ENCODE measurements around the gene CNTROB.
A peak's percentile ranks its signal among the peaks of the same experiment; 100 is the strongest.

CNTROB gene

GRCh38 chr17:7993972-7994589 is 62.1 kb downstream of the CNTROB start:
- ChIA-PET CTCF (interaction anchor here (1.3 kb wide), 1 partner anchor 131 kb away, joined by 3 read pairs; no protein-coding TSS in a partner anchor), POLR2A (no interaction called here)
- no peak for TF ChIP-seq L3MBTL2 (conservative IDR thresholded peaks at IDR 0.05)
- TF ChIP-seq BHLHE40 (IDR thresholded peaks at IDR 0.05; ENCODE audit: borderline replicate concordance): no peak
- TF ChIP-seq FOXM1 (IDR thresholded peaks at IDR 0.05; ENCODE audit: borderline replicate concordance): no peak
- no peak for TF ChIP-seq HDGF (IDR thresholded peaks at IDR 0.05; ENCODE audit: borderline replicate concordance)
- TF ChIP-seq ELF4 (IDR thresholded peaks at IDR 0.05): no peak
- no peak for TF ChIP-seq TARDBP (IDR thresholded peaks at IDR 0.05)
- TF ChIP-seq, protein P1, sequence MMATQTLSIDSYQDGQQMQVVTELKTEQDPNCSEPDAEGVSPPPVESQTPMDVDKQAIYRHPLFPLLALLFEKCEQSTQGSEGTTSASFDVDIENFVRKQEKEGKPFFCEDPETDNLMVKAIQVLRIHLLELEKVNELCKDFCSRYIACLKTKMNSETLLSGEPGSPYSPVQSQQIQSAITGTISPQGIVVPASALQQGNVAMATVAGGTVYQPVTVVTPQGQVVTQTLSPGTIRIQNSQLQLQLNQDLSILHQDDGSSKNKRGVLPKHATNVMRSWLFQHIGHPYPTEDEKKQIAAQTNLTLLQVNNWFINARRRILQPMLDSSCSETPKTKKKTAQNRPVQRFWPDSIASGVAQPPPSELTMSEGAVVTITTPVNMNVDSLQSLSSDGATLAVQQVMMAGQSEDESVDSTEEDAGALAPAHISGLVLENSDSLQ (IDR thresholded peaks at IDR 0.05): no peak
- TF ChIP-seq ZNF384 (IDR thresholded peaks at IDR 0.05): no peak
- no peak for TF ChIP-seq SUZ12 (IDR thresholded peaks at IDR 0.05)
- TF ChIP-seq LEF1 (IDR thresholded peaks at IDR 0.05; ENCODE audit: borderline replicate concordance): no peak
- no peak for TF ChIP-seq NFRKB (IDR thresholded peaks at IDR 0.05)
- no peak for TF ChIP-seq ARNT (IDR thresholded peaks at IDR 0.05)
- TF ChIP-seq CTBP1 (IDR thresholded peaks at IDR 0.05; ENCODE audit: borderline replicate concordance): no peak
- TF ChIP-seq SP1 (IDR thresholded peaks at IDR 0.05): no peak
- TF ChIP-seq FOXA1 (IDR thresholded peaks at IDR 0.05): no peak
- DNase-seq (ENCODE audit: extremely low spot score): no peak

DNA sequence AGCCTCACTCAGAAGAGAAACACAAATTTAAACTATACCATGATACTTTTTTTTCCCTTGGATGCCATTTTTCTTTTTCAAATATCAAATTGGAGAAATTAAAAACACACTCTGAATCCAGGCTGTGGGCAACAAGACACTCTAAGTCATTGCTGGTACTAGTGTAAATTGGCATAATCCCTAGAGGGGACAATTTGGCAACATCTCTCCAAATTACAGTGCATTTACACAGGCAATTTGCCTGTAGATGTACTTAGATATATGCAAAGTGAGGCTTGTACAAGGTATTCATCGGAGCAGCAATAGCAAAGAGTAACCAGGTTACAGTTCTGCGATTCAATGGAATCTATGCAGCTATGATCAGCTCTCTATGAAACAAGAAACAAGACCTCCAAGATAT is 63.7 kb downstream of the CNTROB start:
- ChIA-PET CTCF (no interaction called here), POLR2A (interaction anchor here (1.5 kb wide), 1 partner anchor 66 kb away, joined by 3 read pairs; no protein-coding TSS in a partner anchor)
- TF ChIP-seq LEF1 (IDR thresholded peaks at IDR 0.05; ENCODE audit: borderline replicate concordance) (no peak), CTBP1 (IDR thresholded peaks at IDR 0.05; ENCODE audit: borderline replicate concordance) (no peak), NFRKB (IDR thresholded peaks at IDR 0.05) (no peak), FOXK2 (IDR thresholded peaks at IDR 0.05) (no peak), FOXM1 (IDR thresholded peaks at IDR 0.05; ENCODE audit: borderline replicate concordance) (no peak), L3MBTL2 (conservative IDR thresholded peaks at IDR 0.05) (no peak), ZNF384 (IDR thresholded peaks at IDR 0.05) (no peak), SP1 (IDR thresholded peaks at IDR 0.05) (no peak), ARNT (IDR thresholded peaks at IDR 0.05) (no peak), BHLHE40 (IDR thresholded peaks at IDR 0.05; ENCODE audit: borderline replicate concordance) (no peak), HDGF (IDR thresholded peaks at IDR 0.05; ENCODE audit: borderline replicate concordance) (no peak)
- DNase-seq (ENCODE audit: extremely low spot score): no peak

- POLR2A ChIA-PET: interaction anchor here (1.0 to 1.5 kb wide), 2 partner anchors 64 to 82 kb away, joined by 3 read pairs; partner anchors contain the start of gene RNF227
- DNase-seq (ENCODE audit: extremely low spot score): peak; percentile 59
- CTCF ChIA-PET: interaction anchor here (0.5 to 1.4 kb wide), 7 partner anchors 10 to 601 kb away, joined by 3 to 6 read pairs (median 4); no protein-coding TSS in a partner anchor
- TF ChIP-seq LEF1 (IDR thresholded peaks at IDR 0.05; ENCODE audit: borderline replicate concordance): no peak
- TF ChIP-seq FOXM1 (IDR thresholded peaks at IDR 0.05; ENCODE audit: borderline replicate concordance): no peak
- TF ChIP-seq ZNF384 (IDR thresholded peaks at IDR 0.05): no peak
- TF ChIP-seq, protein P1 (IDR thresholded peaks at IDR 0.05): no peak
- TF ChIP-seq SUZ12 (IDR thresholded peaks at IDR 0.05): no peak
- TF ChIP-seq NFRKB (IDR thresholded peaks at IDR 0.05): no peak
- TF ChIP-seq ELF4 (IDR thresholded peaks at IDR 0.05): no peak
- TF ChIP-seq SP1 (IDR thresholded peaks at IDR 0.05): no peak
- TF ChIP-seq ARNT (IDR thresholded peaks at IDR 0.05): no peak
- TF ChIP-seq L3MBTL2 (conservative IDR thresholded peaks at IDR 0.05): no peak
- no peak for TF ChIP-seq FOXK2 (IDR thresholded peaks at IDR 0.05)
- TF ChIP-seq TARDBP (IDR thresholded peaks at IDR 0.05): no peak
Measured at GRCh38 chr17:7997186-7997585, 65.2 kb downstream of the CNTROB start.

Measured in HEK293T (cell line).